HG03064 (cell line): ENCODE data around the gene APOA1.

Experiments
- ATAC-seq: cut with Tn5 transposase; IDR thresholded peaks from one replicate; pipeline ENCODE4 v1.9.1; 2021; ENCODE audit warnings: low read depth; ENCODE audit not compliant: unreplicated experiment

APOA1 gene

DNA sequence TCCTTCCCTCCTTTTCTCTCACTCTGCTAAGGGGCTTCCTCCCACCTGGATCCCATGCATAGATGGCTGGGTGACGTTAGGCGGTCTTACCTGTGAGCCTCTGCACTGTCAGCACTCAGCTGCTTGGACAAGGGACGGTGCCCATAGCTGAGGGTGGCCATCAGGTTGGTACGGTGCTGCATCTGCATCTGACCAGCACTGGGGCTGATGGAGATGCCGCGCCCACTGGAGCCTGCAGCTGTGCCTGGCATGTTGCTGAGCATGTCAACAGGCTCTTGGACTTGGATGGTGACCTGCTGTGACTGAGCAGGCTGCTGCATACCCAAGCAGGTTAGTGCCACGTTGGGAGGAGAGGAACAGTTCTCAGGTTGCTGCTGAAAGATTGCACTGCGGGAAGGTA is 21.8 kb upstream of the APOA1 start:
- no peak for ATAC-seq

DNA sequence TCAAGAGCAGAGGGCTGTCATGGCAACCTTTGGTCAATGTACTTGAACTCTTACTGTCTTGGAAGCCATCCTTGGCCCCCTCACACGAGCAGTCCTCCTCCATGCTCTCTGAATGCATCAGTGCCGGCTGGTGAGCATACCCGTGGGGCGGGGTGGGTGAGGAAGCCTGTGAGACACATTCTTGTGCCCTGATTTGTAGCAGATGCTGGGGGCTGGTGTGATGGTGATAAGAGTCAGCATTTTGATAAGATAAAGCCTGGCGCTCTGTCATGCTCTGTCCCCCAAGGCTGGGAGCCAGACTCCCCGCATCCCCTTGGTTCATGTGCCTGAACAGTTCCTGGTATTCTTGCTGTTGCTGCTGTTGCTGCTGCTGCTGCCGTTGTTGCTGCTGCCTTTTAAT is 20.5 kb upstream of the APOA1 start:
- ATAC-seq = no peak

GRCh38 chr11:116857316-116857715 is 19.9 kb upstream of the APOA1 start:
- ATAC-seq = no peak

GRCh38 chr11:116856423-116856822 is 19.0 kb upstream of the APOA1 start:
- no peak for ATAC-seq

GRCh38 chr11:116855413-116855812 is 18.0 kb upstream of the APOA1 start:
- no peak for ATAC-seq

DNA sequence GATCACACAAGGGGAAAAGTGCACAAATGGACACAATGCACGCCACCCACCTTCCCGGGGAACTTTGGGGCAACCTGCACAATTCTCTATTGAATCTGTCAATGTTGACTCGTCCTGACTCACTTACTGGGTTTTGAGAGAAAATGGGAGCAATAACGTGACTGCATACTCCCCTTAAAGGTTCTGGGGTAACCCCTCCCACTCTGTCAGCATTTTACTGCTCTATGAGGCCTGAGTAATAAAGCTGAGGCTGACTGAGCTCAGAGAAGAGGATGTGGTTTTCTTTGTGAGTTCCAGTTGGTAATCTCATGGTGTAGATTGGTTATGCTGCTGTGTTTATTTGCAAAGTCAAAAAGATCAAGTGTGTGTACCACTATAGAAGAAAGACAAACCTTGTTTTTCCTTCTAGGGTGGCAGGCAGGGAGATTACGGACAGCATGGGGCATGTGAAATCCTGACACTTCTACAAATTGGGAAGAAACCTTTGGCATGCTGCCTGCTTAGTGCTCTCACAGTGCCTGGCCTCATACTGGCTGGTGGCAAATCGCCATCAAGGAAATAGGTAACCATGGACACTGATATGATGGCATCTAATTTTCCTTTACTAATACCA is 16.1 kb upstream of the APOA1 start:
- peak; percentile 92 for ATAC-seq

DNA sequence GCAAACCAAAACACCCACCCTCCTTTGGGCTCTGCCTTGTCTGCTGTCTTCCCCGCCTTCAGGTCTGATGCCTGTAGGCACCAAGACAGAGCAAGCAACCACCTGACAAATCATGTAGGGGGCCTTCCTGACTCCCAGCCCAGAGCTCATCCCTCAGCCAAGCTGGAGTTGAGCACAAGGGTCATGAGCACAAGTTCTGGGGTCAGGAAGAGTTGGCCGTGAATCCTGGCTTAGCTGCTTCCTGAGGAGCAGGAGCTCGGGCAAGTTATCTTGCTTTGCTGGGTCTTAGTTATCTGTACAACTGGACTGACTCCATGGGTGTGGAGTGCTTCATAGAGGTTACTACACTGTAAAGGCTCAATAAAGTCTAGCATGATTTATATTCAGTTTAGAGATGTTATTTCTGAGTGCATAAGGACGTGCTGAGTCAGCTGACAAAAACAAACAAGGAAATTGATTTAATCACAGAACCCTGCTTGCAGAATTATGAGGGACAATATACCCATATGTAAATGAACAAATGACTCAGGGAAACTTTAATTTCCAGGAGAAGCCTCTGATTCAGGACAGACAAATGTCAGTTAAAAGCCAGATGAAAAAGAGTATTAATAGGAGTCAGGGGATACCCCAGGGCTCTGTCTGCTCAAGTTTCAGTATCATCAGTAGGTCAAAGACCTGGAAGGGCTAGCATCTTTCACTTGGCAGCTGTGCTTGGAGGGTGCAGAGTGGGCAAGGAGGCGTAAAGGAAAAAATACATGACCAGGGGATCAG is 15.0 kb upstream of the APOA1 start:
- ATAC-seq = no peak

DNA sequence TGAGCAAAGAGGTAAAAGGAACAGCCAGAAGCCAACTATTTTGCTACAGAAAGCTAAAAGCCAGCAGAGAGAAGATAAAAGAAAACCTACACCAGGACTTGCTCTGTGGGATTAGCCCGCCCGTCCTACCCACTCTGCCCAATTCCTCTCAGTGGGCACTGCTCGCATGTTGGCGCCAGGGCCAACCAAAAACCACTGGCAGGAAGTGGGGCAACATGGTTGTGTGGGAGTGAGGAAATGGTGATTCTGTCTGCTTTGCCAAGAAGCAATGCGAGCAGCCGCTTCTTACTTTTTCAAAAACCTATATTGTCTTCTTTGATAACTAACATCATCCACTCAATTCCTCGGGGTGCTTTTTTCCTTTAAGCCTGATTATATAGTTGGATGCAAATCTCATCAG is 14.2 kb upstream of the APOA1 start:
- no peak for ATAC-seq

DNA sequence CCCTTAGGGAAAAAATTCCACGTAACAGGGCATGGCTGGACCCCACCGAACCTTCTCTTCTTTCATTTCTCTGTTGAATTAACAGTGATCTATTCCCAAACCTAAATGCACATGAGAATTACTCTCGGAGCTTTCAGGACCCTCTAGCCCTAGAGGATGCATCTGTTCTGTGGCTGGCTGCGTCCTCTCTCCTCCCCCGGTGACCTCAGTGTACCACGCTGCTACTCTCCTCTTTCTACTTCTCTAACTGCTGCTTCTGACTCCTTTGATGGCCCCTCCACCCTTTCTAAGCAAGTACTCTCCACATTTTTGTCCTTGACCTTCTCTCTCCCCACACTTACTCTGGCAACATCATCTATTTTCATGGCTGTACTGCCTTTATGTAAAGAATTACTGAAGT is 12.1 kb upstream of the APOA1 start:
- no peak for ATAC-seq

GRCh38 chr11:116849060-116849459 is 11.6 kb upstream of the APOA1 start:
- no peak for ATAC-seq

- ATAC-seq = no peak
Measured at GRCh38 chr11:116847612-116848011, 10.2 kb upstream of the APOA1 start.

GRCh38 chr11:116844722-116845121 is 7.3 kb upstream of the APOA1 start:
- ATAC-seq = no peak

- ATAC-seq = no peak
Measured at GRCh38 chr11:116843661-116844060, 6.2 kb upstream of the APOA1 start.

DNA sequence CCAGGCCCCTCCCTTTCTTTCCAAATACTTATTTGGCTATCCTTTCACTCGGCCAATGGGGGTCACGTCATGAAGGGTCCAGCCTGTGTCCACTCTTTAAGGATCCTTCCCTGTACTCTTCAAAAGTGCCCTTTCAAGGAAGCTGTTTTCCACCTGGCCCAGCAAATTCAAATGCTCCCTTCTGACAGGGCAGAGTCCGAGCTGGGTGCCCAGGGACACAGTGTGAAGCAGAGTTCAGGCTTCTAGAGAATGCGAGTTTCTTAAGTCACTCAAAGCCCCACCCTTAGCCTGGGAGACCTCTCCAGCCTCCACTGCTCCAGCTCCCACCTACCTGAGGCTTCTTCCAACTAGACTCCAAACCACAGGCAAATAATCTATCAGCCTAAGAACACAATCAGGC is 5.5 kb upstream of the APOA1 start:
- ATAC-seq = no peak

GRCh38 chr11:116842117-116842516 is 4.7 kb upstream of the APOA1 start:
- no peak for ATAC-seq

- no peak for ATAC-seq
Measured at GRCh38 chr11:116840746-116841296, 3.4 kb upstream of the APOA1 start.

DNA sequence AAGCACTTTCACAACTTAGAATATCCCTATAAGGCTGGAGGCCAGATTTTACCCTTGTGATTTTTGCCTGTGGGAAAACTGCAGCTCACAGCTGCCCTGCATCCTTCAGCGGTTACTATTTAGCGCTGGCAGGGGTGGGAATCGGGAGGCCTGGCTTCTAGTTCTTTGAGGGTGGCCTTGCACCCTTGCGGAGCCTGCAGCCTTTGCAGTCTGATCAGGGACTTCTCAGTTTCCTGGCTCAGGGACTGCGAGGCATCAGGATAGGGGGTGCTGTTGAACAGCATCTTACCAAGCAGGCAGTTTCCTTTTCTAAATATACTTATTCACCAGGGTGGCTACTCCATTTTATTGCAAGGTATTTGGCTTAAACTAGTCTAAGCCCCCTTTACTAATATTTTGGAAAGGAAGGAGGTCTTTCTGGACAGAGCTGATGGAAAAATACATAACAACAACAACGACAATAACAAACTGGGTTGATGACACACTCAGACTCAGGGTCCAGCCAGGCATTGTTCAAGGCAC is 2.9 kb upstream of the APOA1 start:
- ATAC-seq = no peak

DNA sequence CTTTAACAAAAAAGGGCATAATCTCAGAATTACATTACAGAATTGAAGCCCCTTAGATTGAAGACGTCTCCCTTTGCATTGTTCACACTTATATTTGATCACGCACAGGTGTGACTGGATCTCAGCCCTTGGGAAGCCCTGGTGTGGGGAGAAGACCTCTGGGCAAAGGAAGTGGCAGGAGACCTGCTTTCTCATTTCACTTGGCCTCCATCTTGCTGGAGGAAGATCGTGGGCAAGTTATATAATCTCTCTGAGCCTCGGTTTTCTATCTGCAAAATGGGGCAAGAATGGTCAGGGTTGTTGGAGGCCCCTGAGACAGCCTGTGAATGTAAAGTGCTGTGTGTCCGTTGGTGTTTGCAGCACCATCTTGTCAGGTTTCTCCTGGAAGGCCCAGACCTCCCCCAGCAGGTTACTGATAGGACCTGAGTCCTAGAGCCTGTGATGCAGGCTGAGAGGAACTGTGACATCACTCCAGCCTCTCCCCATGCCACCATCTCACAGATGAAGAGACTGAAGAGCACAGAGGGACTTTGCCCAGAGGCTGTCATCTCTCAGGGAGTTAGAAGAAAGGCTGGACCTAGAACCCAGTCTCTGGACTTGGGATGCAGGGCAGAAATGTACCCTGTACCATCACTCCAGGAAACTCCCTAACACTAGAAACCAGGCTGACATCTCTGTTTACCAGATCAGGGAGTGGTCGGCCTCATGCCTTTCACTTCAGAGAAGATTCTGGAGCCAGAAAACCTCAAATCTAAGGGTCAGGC is 1.1 kb upstream of the APOA1 start:
- no peak for ATAC-seq

GRCh38 chr11:116836632-116836991 is 810 bp downstream of the APOA1 start:
- ATAC-seq = no peak

GRCh38 chr11:116835791-116836631 is 1.4 kb downstream of the APOA1 start:
- peak; percentile 78 for ATAC-seq
